Measurements from ENCODE around the gene RHPN2.

GRCh38 chr19:33085570-33086128 lies 21.0 kb upstream of the RHPN2 start:
- TF ChIP-seq CTCF (IDR thresholded peaks at IDR 0.05) (no peak), EP300 (IDR thresholded peaks at IDR 0.05) (no peak)

Data from sigmoid colon (tissue), 4 donors.